Suprapubic skin (tissue), 4 donors: ENCODE measurements around the gene TLR8.

ENCODE experiments used
- CTCF ChIP-seq, 2 donors: fragments of 200-600 bp in 1 of 2; fragments of 450-650 bp in 1 of 2; sonication (generic) in 1 of 2; IDR thresholded peaks; one replicate each; pipeline ENCODE4 v1.5.1; 2016 to 2019; ENCODE audit warnings: antibody characterized with exemption in 2 of 2, mild to moderate bottlenecking in 1 of 2, moderate library complexity in 1 of 2
- EP300 ChIP-seq: sonication (generic); formaldehyde crosslinking; IDR thresholded peaks from one replicate; pipeline ENCODE4 v1.6.1; 2017; ENCODE audit warnings: antibody characterized with exemption
- POLR2A ChIP-seq, 2 donors: fragments of 450-650 bp; IDR thresholded peaks; one replicate each; pipeline ENCODE4 v1.6.1; 2017; ENCODE audit warnings: antibody characterized with exemption in 2 of 2, mild to moderate bottlenecking in 2 of 2, moderate library complexity in 2 of 2
- POLR2AphosphoS5 ChIP-seq, 3 donors: sonication (generic); formaldehyde crosslinking; IDR thresholded peaks; one replicate each; pipeline ENCODE4 v1.6.1; 2017; ENCODE audit warnings: antibody characterized with exemption in 3 of 3

- TF ChIP-seq EP300 (no peak), CTCF (IDR thresholded peaks at IDR 0.05) (no peak), POLR2AphosphoS5 (IDR thresholded peaks at IDR 0.05) (no peak), POLR2A (IDR thresholded peaks at IDR 0.05) (no peak)
These were observed 8.3 kb upstream of the TLR8 start for GRCh38 chrX:12898073-12898472.
